Measurements from ENCODE around the gene LGR5.
"Not testable (repeated sequence)": the region's sequence is repeated elsewhere in the genome, so short reads cannot be mapped to it uniquely, and the experiment has no call there.

The LGR5 gene

DNA sequence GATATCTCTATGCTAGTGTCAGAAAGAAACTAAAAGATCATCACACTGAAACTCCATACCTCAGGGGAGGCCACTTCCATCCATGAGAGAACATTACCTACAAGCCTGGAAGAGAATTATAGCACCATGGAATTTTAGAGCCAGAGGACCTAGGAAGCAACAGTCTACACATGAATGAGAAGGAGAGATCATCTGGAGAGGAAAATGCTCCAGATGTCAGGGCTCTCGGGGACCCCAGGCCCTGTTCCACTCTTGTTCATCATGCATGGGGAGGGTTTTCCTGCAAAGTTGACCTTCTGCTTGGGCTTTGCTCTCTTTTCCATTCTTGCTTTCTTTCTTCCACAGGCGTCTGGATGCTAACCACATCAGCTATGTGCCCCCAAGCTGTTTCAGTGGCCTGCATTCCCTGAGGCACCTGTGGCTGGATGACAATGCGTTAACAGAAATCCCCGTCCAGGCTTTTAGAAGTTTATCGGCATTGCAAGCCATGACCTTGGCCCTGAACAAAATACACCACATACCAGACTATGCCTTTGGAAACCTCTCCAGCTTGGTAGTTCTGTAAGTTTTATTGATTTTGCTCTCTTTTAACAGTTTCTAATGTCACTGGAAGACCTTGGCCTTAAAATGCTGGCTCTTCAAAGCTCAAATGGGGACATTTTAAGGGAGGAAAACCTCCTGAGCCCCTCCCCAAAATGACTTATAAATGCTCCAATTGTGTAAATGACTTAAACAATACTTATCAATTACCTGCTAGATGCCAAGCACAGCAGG lies 113.3 kb downstream of the LGR5 start:
- no peak for DNase-seq (ENCODE audit: low read depth)

DNA sequence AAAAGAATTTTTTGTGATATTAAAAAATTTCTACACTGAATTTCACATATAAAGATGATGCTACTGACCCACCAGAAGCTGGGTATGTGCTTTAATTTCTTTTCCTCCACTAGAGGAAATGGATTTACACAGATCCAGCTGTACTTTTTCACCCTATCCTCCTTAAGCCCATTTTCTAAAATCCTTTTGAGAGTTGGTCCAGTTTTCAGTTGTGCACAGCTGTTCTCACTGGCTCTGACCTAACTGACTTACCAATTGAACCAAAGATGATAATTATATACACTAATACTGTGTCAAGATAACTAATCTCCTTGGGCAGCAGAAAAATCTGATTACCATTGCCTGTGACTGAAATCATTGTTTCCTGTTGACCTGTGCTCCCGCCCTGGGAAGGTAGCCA lies 115.6 kb downstream of the LGR5 start:
- DNase-seq (ENCODE audit: low read depth) = no peak

DNA sequence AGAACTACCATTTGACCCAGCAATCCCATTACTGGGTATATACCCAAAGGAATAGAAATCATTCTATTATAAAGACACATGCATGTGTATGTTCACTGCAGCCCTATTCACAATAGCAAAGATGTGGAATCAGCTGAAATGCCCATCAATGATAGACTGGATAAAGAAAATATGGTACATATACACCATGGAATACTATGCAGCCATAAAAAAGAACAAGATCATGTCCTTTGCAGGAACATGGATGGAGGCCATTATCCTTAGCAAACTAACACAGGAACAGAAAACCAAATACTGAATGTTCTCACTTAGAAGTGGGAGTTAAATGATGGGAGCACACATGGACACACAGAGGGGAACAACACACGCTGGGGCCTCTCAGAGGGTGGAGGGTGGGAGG lies 116.2 kb downstream of the LGR5 start:
- not testable (repeated sequence) for DNase-seq (ENCODE audit: low read depth)

DNA sequence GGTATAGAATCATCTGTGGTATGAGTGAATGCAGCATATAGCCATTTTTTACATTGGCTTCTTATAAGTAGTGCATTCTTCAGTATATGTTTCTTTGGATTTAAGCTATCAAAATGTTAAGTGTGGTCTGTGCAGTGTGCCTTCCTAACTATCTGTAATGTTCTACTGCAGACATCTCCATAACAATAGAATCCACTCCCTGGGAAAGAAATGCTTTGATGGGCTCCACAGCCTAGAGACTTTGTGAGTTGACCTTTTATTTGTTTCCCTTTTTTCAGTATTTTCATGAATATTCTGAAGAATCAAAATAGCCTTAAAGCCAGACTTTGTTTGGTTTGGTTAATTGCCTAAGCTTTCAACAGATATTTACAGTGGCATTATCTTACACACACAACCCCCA lies 116.8 kb downstream of the LGR5 start:
- DNase-seq (ENCODE audit: low read depth) = no peak

DNA sequence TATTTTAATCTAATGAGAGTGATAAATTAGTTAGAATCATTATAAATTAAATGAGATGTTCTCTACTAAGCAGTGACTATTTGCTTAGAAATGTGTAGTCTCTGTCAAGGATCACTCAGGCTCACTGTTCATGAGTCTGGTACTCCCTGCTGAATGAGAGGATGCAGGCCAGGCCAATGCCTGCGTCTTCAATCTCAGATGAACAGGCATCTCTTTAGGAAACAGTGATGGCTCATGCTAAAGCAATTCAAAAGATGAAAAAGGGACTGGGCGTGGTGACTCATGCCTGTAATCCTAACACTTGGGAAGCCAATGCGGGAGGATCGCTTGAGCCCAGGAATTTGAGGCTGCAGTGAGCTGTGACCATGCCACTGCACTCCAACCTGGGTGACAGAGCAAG lies 117.3 kb downstream of the LGR5 start:
- DNase-seq (ENCODE audit: low read depth) = peak; percentile 89

DNA sequence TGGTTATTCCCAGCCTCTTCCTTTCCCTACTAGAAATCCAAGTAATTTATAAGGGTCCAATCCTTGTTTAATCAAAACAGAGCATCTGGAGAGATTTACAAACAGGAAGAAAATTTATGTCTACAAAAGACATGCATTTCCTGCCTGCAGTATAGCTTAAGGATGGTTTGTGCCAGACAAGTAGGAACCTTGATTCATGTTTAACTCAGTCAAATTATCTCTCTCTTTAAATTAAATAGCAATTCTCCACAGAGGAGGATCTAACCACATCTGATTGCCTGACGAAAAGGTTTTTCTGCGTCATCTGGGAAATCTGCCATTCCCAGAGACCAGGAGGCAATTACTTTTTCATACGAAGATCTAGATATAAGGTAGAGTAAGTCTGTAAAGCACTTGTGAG lies 118.8 kb downstream of the LGR5 start:
- no peak for DNase-seq (ENCODE audit: low read depth)

DNA sequence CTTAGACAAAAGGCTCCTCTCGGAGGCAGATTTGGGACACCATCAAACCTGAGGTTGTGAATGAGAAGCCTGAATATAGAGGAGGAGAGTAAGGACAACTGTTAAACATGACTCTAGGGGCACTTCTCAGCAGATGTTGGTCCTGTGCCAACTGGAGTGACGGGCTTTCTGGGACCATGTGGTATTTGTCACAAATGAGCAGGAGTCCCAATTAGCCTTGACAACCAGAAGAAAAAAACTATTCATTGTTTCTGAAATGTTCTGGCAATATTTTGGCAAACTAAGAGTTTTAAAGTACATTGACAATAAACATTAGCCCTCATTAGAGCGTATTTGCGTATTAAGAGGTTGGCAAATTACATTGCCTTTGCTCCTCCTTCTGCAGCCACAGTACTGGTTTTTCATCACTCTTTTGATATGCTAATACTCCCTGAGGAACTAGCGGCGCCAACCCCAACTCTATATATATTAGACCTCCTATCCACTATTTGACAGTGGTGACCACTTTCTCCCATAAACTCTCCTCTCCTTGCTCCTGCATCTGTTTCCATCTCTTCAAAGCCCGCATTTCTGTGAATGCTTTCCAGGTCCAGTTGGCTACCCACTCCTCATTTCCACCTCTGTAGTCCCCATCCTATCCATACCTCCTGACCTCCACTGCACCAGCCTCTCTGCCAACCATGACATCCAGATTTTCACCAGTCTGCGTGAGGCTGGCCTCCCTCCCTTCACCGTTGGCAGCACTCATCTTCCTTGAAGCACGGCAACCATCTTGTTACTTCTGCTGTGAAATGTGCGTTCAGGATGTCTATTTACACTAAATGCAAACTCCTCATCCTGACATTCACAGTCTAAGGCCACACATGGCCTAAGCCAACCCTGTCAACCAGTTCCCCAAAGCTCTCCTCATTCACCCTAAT lies 123.3 kb downstream of the LGR5 start:
- DNase-seq (ENCODE audit: low read depth) = no peak

DNA sequence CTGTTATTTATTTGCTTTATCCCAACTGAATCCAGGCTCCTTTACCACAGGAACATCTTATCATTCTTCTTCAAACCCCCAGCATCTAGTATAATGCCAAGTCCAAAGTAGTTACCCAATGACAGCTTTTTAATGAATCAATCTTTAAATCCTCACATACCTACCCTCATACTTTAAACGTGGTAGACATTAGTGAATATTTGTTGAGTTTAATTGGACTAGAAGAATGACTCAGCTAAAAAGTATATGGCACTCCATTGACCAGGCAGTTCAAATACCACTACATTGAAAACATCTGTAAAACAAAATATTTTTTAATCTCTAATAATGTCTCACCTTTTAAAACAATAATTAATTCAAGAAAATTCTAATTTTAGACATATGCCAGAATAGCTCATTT lies 125.9 kb downstream of the LGR5 start:
- DNase-seq (ENCODE audit: low read depth) = peak; percentile 2

DNA sequence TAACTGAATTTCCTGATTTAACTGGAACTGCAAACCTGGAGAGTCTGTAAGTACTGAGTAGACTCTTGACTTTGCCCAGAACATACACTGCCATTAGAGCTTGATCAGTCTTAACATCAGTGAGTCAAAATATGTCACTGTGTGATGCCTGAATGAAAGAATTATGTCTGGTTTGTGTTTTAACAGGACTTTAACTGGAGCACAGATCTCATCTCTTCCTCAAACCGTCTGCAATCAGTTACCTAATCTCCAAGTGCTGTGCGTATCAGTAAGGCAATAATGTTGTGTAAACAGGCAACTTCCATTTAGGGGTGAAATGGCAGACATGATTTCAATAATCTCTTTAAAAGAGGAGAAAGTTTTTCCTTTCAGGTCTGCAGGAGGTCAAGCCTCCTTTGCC lies 127.1 kb downstream of the LGR5 start:
- no peak for DNase-seq (ENCODE audit: low read depth)

DNA sequence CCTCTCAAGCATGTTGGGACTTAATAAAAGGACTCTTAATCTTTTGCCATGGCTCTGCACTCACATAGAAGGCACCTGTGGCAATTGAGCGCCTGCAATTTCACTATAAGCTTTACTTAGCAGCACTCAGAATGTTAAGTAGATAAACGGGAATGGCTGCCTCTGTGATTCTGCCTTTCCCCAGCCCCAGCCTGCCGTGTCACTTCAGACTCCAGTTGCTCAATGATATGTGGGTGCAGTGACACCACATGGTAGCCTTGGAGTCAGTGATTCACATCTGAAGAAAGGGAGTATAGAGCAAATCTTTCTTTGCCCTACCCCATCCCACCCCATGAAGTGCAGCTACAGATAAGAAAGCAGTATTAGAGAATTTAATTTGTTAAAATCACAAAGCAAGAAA lies 127.9 kb downstream of the LGR5 start:
- DNase-seq (ENCODE audit: low read depth) = no peak

DNA sequence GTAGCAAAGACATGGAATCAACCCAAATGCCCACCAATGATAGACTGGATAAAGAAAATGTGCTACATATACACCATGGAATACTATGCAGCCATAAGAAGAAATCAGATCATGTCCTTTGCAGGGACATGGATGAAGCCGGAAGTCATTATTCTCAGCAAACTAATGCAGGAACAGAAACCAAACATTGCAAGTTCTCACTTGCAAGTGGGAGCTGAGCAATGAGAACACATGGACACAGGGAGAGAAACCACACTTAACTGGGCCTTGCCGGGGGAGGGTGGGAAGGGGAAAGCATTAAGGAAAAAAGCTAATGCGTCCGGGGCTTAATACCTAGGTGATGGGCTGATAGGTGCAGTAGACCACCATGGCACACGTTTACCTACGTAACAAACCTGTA lies 130.3 kb downstream of the LGR5 start:
- not testable (repeated sequence) for DNase-seq (ENCODE audit: low read depth)

DNA sequence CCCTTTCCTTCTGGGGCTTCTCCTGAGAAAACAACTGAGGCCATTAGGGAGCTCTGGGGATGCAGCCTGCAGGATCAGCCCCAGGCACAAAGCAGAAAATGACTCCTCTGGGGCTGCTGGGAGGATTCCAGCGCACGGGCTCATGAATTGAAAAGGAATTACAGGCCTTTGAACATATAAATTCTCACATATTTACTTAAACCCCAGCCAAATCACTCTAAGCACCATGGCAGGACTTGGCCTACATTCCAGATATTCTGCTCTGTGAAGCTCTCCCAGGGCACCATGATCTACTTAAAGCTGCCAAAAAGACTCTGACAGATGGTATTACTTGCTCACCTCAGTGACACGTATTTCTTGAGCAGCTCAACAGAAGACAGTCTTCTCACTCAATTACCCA lies 136.9 kb downstream of the LGR5 start:
- DNase-seq (ENCODE audit: low read depth) = no peak

DNA sequence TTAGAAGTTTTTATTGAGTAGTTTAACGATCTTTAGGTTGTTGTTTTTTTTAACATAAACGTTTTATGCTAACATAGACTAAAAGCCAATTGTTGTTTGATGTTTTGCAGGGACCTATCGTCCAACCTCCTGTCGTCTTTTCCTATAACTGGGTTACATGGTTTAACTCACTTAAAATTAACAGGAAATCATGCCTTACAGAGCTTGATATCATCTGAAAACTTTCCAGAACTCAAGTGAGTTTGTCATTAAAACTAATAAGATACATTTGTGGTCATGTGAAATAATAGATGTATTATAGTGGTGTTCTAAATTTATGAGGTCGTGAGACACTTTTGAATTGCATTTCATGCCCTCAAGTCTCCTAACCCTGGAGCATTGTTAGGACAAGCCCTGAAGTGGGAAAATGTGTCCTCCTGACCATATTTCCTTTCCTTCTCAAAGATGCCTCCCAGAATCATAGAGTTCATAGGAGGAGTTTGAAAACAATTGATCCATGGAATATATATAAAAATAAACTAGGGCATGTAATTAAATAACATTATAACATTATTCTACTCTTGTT lies 139.2 kb downstream of the LGR5 start:
- no peak for DNase-seq (ENCODE audit: low read depth)

DNA sequence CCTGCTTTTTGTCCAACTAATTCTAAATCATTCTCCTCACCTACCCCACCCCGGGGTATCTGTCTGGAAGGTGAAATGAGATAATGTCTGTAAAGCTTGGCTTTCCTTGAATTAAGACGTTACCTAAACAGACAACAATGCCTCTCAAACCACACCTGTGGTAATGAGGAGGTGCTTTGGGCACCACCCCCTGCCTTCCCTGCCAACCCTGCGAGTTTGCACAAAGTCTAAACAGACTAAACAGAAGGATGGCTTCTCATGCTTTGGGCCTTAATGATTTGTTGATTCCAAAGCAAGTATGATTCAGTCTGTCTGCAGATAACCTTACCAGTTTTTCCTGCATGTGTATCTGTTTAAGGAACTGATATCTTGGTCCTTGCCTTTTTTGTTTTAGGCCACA lies 141.6 kb downstream of the LGR5 start:
- DNase-seq (ENCODE audit: low read depth) = no peak

DNA sequence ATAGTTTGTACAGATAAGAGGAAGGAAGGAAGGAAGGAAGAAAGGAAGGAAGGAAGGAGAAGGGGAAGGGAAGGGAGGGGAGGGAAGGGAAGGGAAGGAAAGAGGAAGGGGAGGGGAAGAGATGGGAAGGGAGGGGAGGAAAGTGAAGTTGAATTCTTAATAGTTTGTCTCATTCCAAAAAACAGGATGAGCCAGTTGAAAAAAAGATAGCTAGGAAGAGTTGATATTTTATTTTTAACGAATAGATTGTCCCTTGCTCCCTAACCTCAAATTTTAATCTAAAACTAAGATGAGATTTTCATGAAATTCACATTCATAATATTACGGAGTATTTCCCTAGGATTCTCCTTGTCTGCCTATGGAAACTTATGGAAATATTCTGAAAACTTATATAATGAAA lies 143.3 kb downstream of the LGR5 start:
- no peak for DNase-seq (ENCODE audit: low read depth)

DNA sequence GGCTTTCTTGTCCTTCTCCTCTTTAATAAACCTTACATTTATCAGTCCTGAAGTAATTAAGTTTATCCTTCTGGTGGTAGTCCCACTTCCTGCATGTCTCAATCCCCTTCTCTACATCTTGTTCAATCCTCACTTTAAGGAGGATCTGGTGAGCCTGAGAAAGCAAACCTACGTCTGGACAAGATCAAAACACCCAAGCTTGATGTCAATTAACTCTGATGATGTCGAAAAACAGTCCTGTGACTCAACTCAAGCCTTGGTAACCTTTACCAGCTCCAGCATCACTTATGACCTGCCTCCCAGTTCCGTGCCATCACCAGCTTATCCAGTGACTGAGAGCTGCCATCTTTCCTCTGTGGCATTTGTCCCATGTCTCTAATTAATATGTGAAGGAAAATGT lies 144.8 kb downstream of the LGR5 start:
- no peak for DNase-seq (ENCODE audit: low read depth)

DNA sequence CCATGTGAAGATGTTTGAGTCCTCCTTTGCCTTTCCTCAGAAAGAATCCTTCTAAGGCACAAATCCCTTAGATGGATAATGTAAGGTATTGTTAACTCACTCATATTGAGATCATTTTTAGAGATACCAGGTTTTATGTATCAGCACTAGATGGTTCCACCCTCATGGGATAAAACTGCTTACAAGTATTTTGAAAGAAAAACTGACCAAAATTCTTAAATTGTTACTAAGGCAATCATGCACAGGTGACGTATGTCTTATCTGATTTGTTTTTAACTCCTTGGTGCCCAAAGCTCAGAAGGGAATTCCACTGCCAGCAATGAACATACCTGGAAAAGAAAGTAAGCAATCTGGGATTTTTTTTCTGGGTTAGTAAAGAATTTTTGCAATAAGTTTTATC lies 145.6 kb downstream of the LGR5 start:
- DNase-seq (ENCODE audit: low read depth) = no peak

DNA sequence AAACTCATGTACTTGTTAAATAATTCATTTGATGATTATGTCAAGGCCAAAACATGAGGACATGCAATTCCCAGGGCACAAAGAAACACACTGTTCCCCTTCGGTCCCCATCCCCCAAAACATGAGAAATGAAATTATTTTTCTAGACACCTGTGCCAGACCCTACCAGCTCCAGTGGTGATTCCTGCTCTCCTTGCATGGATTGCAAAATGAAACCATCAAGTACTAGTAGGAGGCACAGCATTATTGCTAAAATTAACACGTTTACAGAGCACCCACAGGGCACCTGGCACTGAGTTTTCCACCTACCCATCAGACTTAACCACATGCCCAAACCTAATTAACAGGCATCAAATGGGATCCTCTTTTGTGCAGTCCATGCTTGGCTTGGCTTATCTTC lies 147.4 kb downstream of the LGR5 start:
- no peak for DNase-seq (ENCODE audit: low read depth)

DNA sequence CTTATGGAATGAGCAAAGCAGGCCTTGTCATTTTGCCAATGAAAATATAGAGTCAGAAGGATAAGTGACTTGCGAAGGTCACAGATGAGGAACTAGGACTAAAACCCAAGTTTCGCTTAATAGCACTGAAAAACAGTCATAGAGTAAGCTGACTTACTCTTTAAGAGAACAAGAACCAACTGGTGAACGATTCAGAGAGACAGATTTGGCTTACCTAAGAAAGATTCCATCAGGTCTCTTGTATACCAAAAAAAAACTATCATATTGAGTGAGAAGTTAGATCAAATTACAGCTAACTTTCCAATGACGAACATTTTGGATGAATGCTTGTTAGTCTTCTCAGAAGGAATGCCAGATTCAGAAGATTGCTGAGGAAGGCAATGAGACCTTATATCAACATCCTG lies 149.9 kb downstream of the LGR5 start:
- DNase-seq (ENCODE audit: low read depth) = peak; percentile 42

DNA sequence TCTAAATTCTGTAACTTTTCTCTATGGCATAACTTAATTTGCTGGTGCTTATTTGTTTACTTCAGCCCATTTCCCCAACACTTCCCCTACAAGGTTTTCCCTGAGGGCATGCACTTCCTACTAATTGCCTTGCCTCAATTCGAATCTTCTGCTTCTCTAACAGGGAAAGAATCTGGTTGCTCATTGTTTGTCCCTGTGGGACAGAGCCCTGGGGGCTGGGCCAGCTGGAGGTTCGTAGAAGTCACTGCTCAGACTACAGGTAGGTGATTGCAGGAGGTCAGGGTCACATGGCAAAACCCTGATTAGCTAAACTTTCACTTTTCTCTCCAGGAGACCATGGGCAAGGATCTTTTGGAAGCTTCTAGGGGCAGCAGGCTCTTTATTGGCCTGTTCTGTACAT lies 152.0 kb downstream of the LGR5 start:
- DNase-seq (ENCODE audit: low read depth) = no peak

DNA sequence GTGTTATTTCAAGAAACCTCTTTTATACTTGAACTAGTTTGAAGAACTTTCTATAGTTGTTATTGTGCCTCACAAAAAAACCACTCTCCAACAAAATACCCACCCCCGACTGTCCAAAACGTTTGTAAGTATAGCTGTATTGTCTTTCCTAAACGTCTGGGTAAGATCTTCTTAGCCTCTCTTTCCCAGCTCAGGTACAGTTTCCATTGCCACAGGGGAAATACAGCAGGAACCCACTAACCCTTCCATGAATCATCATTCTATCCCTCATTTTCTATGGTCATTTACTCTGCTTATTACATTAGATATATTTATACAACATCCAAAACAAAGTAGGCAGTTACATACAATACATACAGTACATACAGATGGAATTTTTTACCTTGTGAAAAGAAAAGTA lies 153.2 kb downstream of the LGR5 start:
- no peak for DNase-seq (ENCODE audit: low read depth)

DNA sequence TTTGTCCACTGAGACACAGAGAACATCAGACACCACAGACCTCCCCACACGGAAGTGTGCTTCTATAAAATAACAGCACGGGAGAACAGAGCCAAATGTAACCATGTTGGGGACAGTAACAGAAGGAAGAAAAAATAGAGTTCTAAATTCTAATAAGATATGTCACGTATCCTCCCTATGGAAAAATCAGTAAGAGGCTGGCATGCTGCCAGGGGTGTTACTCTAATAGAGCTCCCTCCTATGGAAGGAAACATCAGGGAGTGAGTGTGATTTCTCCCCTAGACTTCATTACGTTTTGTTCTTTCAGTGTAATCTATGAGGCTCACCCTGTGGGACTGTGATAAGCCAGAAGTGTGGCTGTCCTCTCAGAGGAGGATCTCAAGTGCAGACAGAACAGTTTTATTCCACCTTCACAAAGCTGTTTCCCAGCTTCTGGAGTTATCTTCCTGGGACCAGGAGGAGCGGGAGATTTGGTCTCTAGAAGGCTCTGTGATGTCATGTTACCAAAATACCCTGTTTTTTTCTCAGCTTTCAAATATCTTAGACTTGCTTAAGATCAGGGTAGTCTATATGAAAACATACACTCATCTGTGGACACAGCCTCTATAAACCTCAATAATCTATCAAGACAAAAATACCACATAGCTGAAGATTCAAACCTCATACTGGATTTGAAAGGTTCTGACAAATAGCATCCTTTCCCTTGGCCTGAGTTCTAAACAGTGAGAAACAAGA lies 154.8 kb downstream of the LGR5 start:
- DNase-seq (ENCODE audit: low read depth) = no peak
